ENCODE data around the gene AGBL4. TPM values are rescaled to one million over a fixed set of nuclear protein-coding genes. Genes with fewer than 3 reads are reported as not detected.

AGBL4 gene
- polyA plus RNA-seq, 3 donors, result 0.05 TPM; not detected in 2

DNA sequence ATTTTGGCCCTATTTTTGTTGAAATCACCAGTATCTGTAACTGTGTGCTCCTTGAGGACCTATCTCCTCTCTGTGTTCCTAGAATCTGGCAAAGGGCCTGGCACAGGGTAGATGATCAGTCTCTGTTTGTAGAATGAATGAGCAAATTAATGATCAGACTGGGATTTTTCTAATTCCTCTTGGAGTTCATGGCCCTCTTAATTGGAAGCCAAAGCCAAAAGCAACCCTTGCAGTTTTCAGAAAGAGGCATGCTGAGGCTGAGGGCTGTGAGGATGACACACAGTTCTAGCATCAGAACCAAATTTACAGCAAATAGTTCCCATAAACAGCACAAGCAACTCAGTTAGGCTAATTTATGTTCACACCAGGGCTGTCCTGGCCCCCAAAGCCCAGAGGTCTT is 1136.0 kb downstream of the AGBL4 start:
- Histone ChIP-seq H3K27ac (ENCODE audit: low read depth in 1 of 2, low read length in 2 of 2) (no peak overlapping the region), H3K79me2 (ENCODE audit: insufficient read depth, low read length) (no peaks in the 10 kb centered on the region), H3K4me3 (replicated peaks in 1 of 3; ENCODE audit: low read depth in 2 of 3, low read length in 3 of 3) (no peak overlapping the region), H3K4me2 (replicated peaks; ENCODE audit: extremely low read depth, low read length, poor library complexity, severe bottlenecking) (no peak overlapping the region), H3K36me3 (replicated peaks in 1 of 2; ENCODE audit: control insufficient read depth in 1 of 2, insufficient read depth in 2 of 2, low read length in 2 of 2) (no peaks in the 10 kb centered on the region), H3K9ac (ENCODE audit: insufficient read depth, low read length, poor library complexity, severe bottlenecking) (no peak overlapping the region), H3K4me1 (ENCODE audit: control insufficient read depth in 1 of 2, insufficient read depth in 2 of 2, low read length in 2 of 2) (no peaks in the 10 kb centered on the region), H3K27me3 (ENCODE audit: control insufficient read depth in 2 of 2, insufficient read depth in 2 of 2, low read length in 2 of 2) (no peaks in the 10 kb centered on the region), H3K9me3 (replicated peaks in 1 of 2; ENCODE audit: control insufficient read depth in 1 of 2, insufficient read depth in 1 of 2, low read length in 2 of 2) (no peaks in the 10 kb centered on the region), H4K20me1 (ENCODE audit: insufficient read depth, low read length) (no peaks in the 10 kb centered on the region), H2AFZ (ENCODE audit: insufficient read depth, low read depth, low read length, poor library complexity, severe bottlenecking) (no peak overlapping the region)
- H3K36me3 Mint-ChIP-seq, result no peaks in the 10 kb centered on the region
- intact Hi-C loops (cut with micrococcal nuclease), result no loop called here
- peaks cover 0 to 6% (median 2%) of the 10 kb centered on the region in 7 donors for H3K9me3 Mint-ChIP-seq
- no peaks in the 10 kb centered on the region for H3K4me1 Mint-ChIP-seq
- peaks cover 2 to 6% (median 6%) of the 10 kb centered on the region in 3 donors for H3K27me3 Mint-ChIP-seq (ENCODE audit: low read depth in 3 of 3)
- no peak for DNase-seq
- TF ChIP-seq, protein P1, sequence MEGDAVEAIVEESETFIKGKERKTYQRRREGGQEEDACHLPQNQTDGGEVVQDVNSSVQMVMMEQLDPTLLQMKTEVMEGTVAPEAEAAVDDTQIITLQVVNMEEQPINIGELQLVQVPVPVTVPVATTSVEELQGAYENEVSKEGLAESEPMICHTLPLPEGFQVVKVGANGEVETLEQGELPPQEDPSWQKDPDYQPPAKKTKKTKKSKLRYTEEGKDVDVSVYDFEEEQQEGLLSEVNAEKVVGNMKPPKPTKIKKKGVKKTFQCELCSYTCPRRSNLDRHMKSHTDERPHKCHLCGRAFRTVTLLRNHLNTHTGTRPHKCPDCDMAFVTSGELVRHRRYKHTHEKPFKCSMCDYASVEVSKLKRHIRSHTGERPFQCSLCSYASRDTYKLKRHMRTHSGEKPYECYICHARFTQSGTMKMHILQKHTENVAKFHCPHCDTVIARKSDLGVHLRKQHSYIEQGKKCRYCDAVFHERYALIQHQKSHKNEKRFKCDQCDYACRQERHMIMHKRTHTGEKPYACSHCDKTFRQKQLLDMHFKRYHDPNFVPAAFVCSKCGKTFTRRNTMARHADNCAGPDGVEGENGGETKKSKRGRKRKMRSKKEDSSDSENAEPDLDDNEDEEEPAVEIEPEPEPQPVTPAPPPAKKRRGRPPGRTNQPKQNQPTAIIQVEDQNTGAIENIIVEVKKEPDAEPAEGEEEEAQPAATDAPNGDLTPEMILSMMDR (IDR thresholded peaks at IDR 0.05), result no peak
- no peak overlapping the region for H3K4me3 Mint-ChIP-seq
- no peak overlapping the region for H3K27ac Mint-ChIP-seq

DNA sequence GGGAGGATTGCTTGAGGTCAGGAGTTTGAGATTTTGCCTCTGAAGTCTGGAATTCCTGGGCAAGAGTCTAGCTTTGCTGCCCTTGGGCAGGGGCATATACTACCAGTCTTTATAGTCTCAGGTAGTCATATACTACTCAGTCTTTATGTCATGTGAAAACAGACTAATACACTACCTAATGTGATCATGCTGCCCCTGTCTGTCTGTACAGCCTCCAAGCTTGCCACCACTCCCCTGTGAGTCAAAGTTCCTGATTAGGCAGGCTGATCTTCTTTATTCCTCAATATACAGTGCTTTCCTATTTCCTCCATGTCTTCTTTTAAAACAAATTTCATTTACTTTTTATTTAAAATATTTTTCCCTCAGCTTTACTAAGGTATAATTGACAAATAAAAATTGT is 1141.7 kb downstream of the AGBL4 start:
- H3K27ac Mint-ChIP-seq, result no peak overlapping the region
- DNase-seq, result no peak
- no peaks in the 10 kb centered on the region for H3K9me3 ChIP-seq (replicated peaks in 1 of 2; ENCODE audit: control insufficient read depth in 1 of 2, insufficient read depth in 1 of 2, low read length in 2 of 2)
- H2AFZ ChIP-seq (ENCODE audit: insufficient read depth, low read depth, low read length, poor library complexity, severe bottlenecking), result no peak overlapping the region
- no peaks in the 10 kb centered on the region for H3K36me3 Mint-ChIP-seq
- H4K20me1 ChIP-seq (ENCODE audit: insufficient read depth, low read length), result no peaks in the 10 kb centered on the region
- no peak overlapping the region for H3K9ac ChIP-seq (ENCODE audit: insufficient read depth, low read length, poor library complexity, severe bottlenecking)
- no peaks in the 10 kb centered on the region for H3K36me3 ChIP-seq (replicated peaks in 1 of 2; ENCODE audit: control insufficient read depth in 1 of 2, insufficient read depth in 2 of 2, low read length in 2 of 2)
- TF ChIP-seq, protein P1 (IDR thresholded peaks at IDR 0.05), result no peak
- H3K4me3 ChIP-seq (replicated peaks in 1 of 3; ENCODE audit: low read depth in 2 of 3, low read length in 3 of 3), result no peak overlapping the region
- H3K27ac ChIP-seq (ENCODE audit: low read depth in 1 of 2, low read length in 2 of 2), result no peak overlapping the region
- peaks cover 2 to 10% (median 4%) of the 10 kb centered on the region in 3 donors for H3K27me3 Mint-ChIP-seq (ENCODE audit: low read depth in 3 of 3)
- no peaks in the 10 kb centered on the region for H3K4me1 ChIP-seq (ENCODE audit: control insufficient read depth in 1 of 2, insufficient read depth in 2 of 2, low read length in 2 of 2)
- peaks cover 0 to 6% (median 0%) of the 10 kb centered on the region in 7 donors for H3K9me3 Mint-ChIP-seq
- intact Hi-C loops (cut with micrococcal nuclease), result no loop called here
- no peaks in the 10 kb centered on the region for H3K79me2 ChIP-seq (ENCODE audit: insufficient read depth, low read length)
- no peak overlapping the region for H3K4me2 ChIP-seq (replicated peaks; ENCODE audit: extremely low read depth, low read length, poor library complexity, severe bottlenecking)
- no peaks in the 10 kb centered on the region for H3K27me3 ChIP-seq (ENCODE audit: control insufficient read depth in 2 of 2, insufficient read depth in 2 of 2, low read length in 2 of 2)
- peak overlapping the region in 1 of 2 donors; percentile 48 for H3K4me3 Mint-ChIP-seq
- no peaks in the 10 kb centered on the region for H3K4me1 Mint-ChIP-seq
